Prostate gland (tissue), 2 donors: ENCODE measurements around the gene ALG5. TPM values are rescaled to one million over a fixed set of nuclear protein-coding genes. Genes with fewer than 3 reads are reported as not detected.

Experiments
- DNase-seq: peaks from one replicate; pipeline ENCODE4 v3.0.0-alpha.2; 2019; ENCODE audit warnings: low spot score
- H3K27ac ChIP-seq, 2 donors: fragments of 200-600 bp; sonication (generic); 2 replicates each; pipeline ENCODE4 v1.5.1; 2017 to 2019
- H3K27me3 ChIP-seq: fragments of 200-600 bp; sonication (generic); replicated peaks from 2 replicates; pipeline ENCODE4 v1.5.1; 2019; ENCODE audit not compliant: insufficient read depth
- H3K36me3 ChIP-seq, 2 donors: fragments of 200-600 bp; sonication (generic); 1 replicate in 1 of 2; 2 replicates in 1 of 2; pipeline versions ENCODE4 v1.5.1 to v1.8.1; 2017 to 2019
- H3K4me1 ChIP-seq: fragments of 200-600 bp; sonication (generic); replicated peaks from 2 replicates; pipeline ENCODE4 v1.5.1; 2019
- H3K4me3 ChIP-seq, 2 donors: fragments of 200-600 bp; sonication (generic); 2 replicates each; pipeline ENCODE4 v1.5.1; 2017 to 2019
- H3K9me3 ChIP-seq: fragments of 200-600 bp; sonication (generic); 2 replicates; pipeline ENCODE4 v1.5.1; 2017
- CTCF ChIP-seq, 4 experiments: fragments of 200-600 bp in 2 of 4; fragments of 450-650 bp in 2 of 4; sonication (generic) in 2 of 4; IDR thresholded peaks; 1 replicate in 3 of 4; 2 replicates in 1 of 4; pipeline ENCODE4 v1.5.1; 2016 to 2019; ENCODE audit warnings: antibody characterized with exemption in 4 of 4, mild to moderate bottlenecking in 2 of 4, moderate library complexity in 2 of 4
- POLR2A ChIP-seq: fragments of 450-650 bp; IDR thresholded peaks from one replicate; pipeline ENCODE4 v1.6.1; 2016; ENCODE audit warnings: antibody characterized with exemption, mild to moderate bottlenecking
- POLR2AphosphoS5 ChIP-seq: sonication (generic); formaldehyde crosslinking; IDR thresholded peaks from one replicate; pipeline ENCODE4 v1.6.1; 2017; ENCODE audit warnings: antibody characterized with exemption
- WGBS: methylation state at CpG from one replicate; pipeline ENCODE4 v1.1.5; 2018; 5-methylcytosine and 5-hydroxymethylcytosine counted together
- intact Hi-C: fragments of 100-400 bp; cut with DNase I; formaldehyde crosslinking; loops from one replicate; pipeline ENCODE4 v1.14.2; 2022
- total RNA-seq, 2 donors: library from RNA; depleted of rRNA; stranded (reverse); fragments of >200 nt; gene quantifications; one replicate each; pipeline ENCODE4 v1.1.0, GENCODE V29; 2016

ALG5 gene
- total RNA-seq, 2 donors from 2014 or later: 14.1 to 41.3 TPM

- no peak for DNase-seq
- Histone ChIP-seq H3K27ac (no peak overlapping the region), H3K4me1 (no peaks in the 10 kb centered on the region), H3K36me3 (no peaks in the 10 kb centered on the region), H3K27me3 (no peaks in the 10 kb centered on the region), H3K4me3 (no peak overlapping the region), H3K9me3 (no peaks in the 10 kb centered on the region)
- intact Hi-C loops: no loop called here
- TF ChIP-seq POLR2A (no peak), POLR2AphosphoS5 (no peak), CTCF (IDR thresholded peaks at IDR 0.05) (no peak)
These were observed 40.8 kb upstream of the ALG5 start for GRCh38 chr13:37039896-37040295.

- TF ChIP-seq POLR2A (no peak), CTCF (IDR thresholded peaks at IDR 0.05) (no peak), POLR2AphosphoS5 (no peak)
- intact Hi-C loops: no loop called here
These were observed 38.1 kb upstream of the ALG5 start for GRCh38 chr13:37037241-37037640.

GRCh38 chr13:37029617-37030016 is 30.5 kb upstream of the ALG5 start:
- Histone ChIP-seq H3K27ac (no peak overlapping the region), H3K27me3 (no peaks in the 10 kb centered on the region), H3K36me3 (peaks cover 3% of the 10 kb centered on the region in 2 donors), H3K9me3 (no peaks in the 10 kb centered on the region), H3K4me3 (no peak overlapping the region), H3K4me1 (no peaks in the 10 kb centered on the region)
- TF ChIP-seq CTCF (IDR thresholded peaks at IDR 0.05) (no peak), POLR2A (no peak), POLR2AphosphoS5 (no peak)
- no peak for DNase-seq
- intact Hi-C loops: no loop called here
- 83% methylated on average over 4 of the region's 4 CpGs for WGBS

More at GRCh38 chr13:37037241-37037640, 38.1 kb upstream of the ALG5 start:
- Histone ChIP-seq H3K36me3 (no peaks in the 10 kb centered on the region), H3K4me3 (no peak overlapping the region), H3K9me3 (no peaks in the 10 kb centered on the region), H3K27ac (no peak overlapping the region), H3K4me1 (no peaks in the 10 kb centered on the region), H3K27me3 (no peaks in the 10 kb centered on the region)
- 89% methylated on average over 3 of the region's 3 CpGs for WGBS
- DNase-seq: no peak

GRCh38 chr13:37027639-37028038 is 28.5 kb upstream of the ALG5 start:
- DNase-seq: no peak
- Histone ChIP-seq H3K4me3 (no peak overlapping the region), H3K27me3 (no peaks in the 10 kb centered on the region), H3K9me3 (no peaks in the 10 kb centered on the region), H3K36me3 (peaks cover 3 to 5% of the 10 kb centered on the region in 2 donors), H3K27ac (no peak overlapping the region), H3K4me1 (no peaks in the 10 kb centered on the region)
- TF ChIP-seq POLR2A (no peak), POLR2AphosphoS5 (no peak), CTCF (IDR thresholded peaks at IDR 0.05) (no peak)
- whole genome bisulfite sequencing: 82% methylated on average over 2 of the region's 2 CpGs
- intact Hi-C loops: no loop called here

- no peak for TF ChIP-seq CTCF (IDR thresholded peaks at IDR 0.05)
- TF ChIP-seq POLR2AphosphoS5: no peak
- TF ChIP-seq POLR2A: no peak
- 97% methylated on average over 1 of the region's 1 CpG for WGBS
- no peak for DNase-seq
- Histone ChIP-seq H3K27ac (no peak overlapping the region), H3K4me3 (no peak overlapping the region), H3K36me3 (peaks cover 3 to 10% of the 10 kb centered on the region in 2 donors), H3K9me3 (no peaks in the 10 kb centered on the region), H3K4me1 (no peaks in the 10 kb centered on the region), H3K27me3 (no peaks in the 10 kb centered on the region)
- intact Hi-C loops: no loop called here
These were observed 27.6 kb upstream of the ALG5 start for GRCh38 chr13:37026771-37027170.
